ENCODE measurements around the gene HDAC4. TPM values are rescaled to one million over a fixed set of nuclear protein-coding genes. Genes with fewer than 3 reads are reported as not detected.
"Not testable (repeated sequence)": the region's sequence is repeated elsewhere in the genome, so short reads cannot be mapped to it uniquely, and the experiment has no call there.

HDAC4 gene
- total RNA-seq, 1 experiment from 2014 or later, result 11.3 TPM

- Histone ChIP-seq H3K4me3 (no peak overlapping the region), H3K27me3 (no peaks in the 10 kb centered on the region), H3K4me1 (no peaks in the 10 kb centered on the region), H3K27ac (no peak overlapping the region), H3K36me3 (peaks cover 9% of the 10 kb centered on the region; the same call in 1 of the 2 replicates), H3K9me3 (replicated peaks) (peaks cover 6% of the 10 kb centered on the region; the same call in 1 of the 2 replicates)
- DNase-seq, result no peak
These were observed 222.9 kb downstream of the HDAC4 start for GRCh38 chr2:239177908-239178307.

GRCh38 chr2:239177325-239177724 lies 223.5 kb downstream of the HDAC4 start:
- H3K9me3 ChIP-seq (replicated peaks), result peaks cover 6% of the 10 kb centered on the region; the same call in 1 of the 2 replicates
- no peak overlapping the region for H3K27ac ChIP-seq
- H3K4me1 ChIP-seq, result no peaks in the 10 kb centered on the region
- H3K27me3 ChIP-seq, result no peaks in the 10 kb centered on the region
- H3K36me3 ChIP-seq, result peaks cover 9% of the 10 kb centered on the region; the same call in 1 of the 2 replicates
- DNase-seq, result no peak
- H3K4me3 ChIP-seq, result no peak overlapping the region

- H3K4me3 ChIP-seq, H3K27ac ChIP-seq, H3K36me3 ChIP-seq, H3K27me3 ChIP-seq, DNase-seq, H3K4me1 ChIP-seq: not testable (repeated sequence)
- peaks cover 12% of the 10 kb centered on the region for H3K9me3 ChIP-seq (replicated peaks)
These were observed 224.5 kb downstream of the HDAC4 start for GRCh38 chr2:239176138-239176803.

GRCh38 chr2:239175181-239175580 lies 225.6 kb downstream of the HDAC4 start:
- Histone ChIP-seq H3K9me3 (replicated peaks) (peaks cover 13% of the 10 kb centered on the region), H3K4me1 (no peaks in the 10 kb centered on the region)

GRCh38 chr2:239173301-239173700 lies 227.5 kb downstream of the HDAC4 start:
- no peak overlapping the region for H3K27ac ChIP-seq
- no peak for DNase-seq
- peaks cover 12% of the 10 kb centered on the region for H3K36me3 ChIP-seq
- no peaks in the 10 kb centered on the region for H3K4me1 ChIP-seq
- H3K4me3 ChIP-seq, result no peak overlapping the region
- no peaks in the 10 kb centered on the region for H3K27me3 ChIP-seq
- H3K9me3 ChIP-seq (replicated peaks), result peaks cover 16% of the 10 kb centered on the region

More at GRCh38 chr2:239175181-239175580, 225.6 kb downstream of the HDAC4 start:
- Histone ChIP-seq H3K36me3 (peaks cover 9% of the 10 kb centered on the region), H3K27me3 (no peaks in the 10 kb centered on the region), H3K27ac (no peak overlapping the region), H3K4me3 (no peak overlapping the region)
- DNase-seq, result no peak

GRCh38 chr2:239171643-239172042 lies 229.2 kb downstream of the HDAC4 start:
- Histone ChIP-seq H3K4me1 (no peaks in the 10 kb centered on the region), H3K27me3 (no peaks in the 10 kb centered on the region)

GRCh38 chr2:239169311-239170048 lies 231.3 kb downstream of the HDAC4 start:
- no peak overlapping the region for H3K27ac ChIP-seq

More at GRCh38 chr2:239171643-239172042, 229.2 kb downstream of the HDAC4 start:
- no peak for DNase-seq
- Histone ChIP-seq H3K36me3 (peaks cover 12% of the 10 kb centered on the region), H3K4me3 (no peak overlapping the region), H3K9me3 (replicated peaks) (peaks cover 16% of the 10 kb centered on the region), H3K27ac (no peak overlapping the region)

GRCh38 chr2:239168575-239168974 lies 232.2 kb downstream of the HDAC4 start:
- H3K27me3 ChIP-seq, result no peaks in the 10 kb centered on the region
- DNase-seq, result no peak
- no peaks in the 10 kb centered on the region for H3K4me1 ChIP-seq
- no peak overlapping the region for H3K4me3 ChIP-seq
- no peak overlapping the region for H3K27ac ChIP-seq
- peaks cover 5% of the 10 kb centered on the region; the same call in 1 of the 2 replicates for H3K36me3 ChIP-seq
- peaks cover 10% of the 10 kb centered on the region for H3K9me3 ChIP-seq (replicated peaks)

More at GRCh38 chr2:239169311-239170048, 231.3 kb downstream of the HDAC4 start:
- H3K4me3 ChIP-seq, result no peak overlapping the region
- H3K9me3 ChIP-seq (replicated peaks), result peaks cover 16% of the 10 kb centered on the region
- peaks cover 9% of the 10 kb centered on the region for H3K36me3 ChIP-seq
- DNase-seq, result no peak
- H3K4me1 ChIP-seq, result no peaks in the 10 kb centered on the region
- H3K27me3 ChIP-seq, result no peaks in the 10 kb centered on the region

GRCh38 chr2:239167766-239168444 lies 232.9 kb downstream of the HDAC4 start:
- Histone ChIP-seq H3K36me3 (peaks cover 3% of the 10 kb centered on the region; the same call in 1 of the 2 replicates), H3K27ac (no peak overlapping the region), H3K4me1 (no peaks in the 10 kb centered on the region), H3K9me3 (replicated peaks) (peaks cover 10% of the 10 kb centered on the region), H3K4me3 (no peak overlapping the region), H3K27me3 (no peaks in the 10 kb centered on the region)
- no peak for DNase-seq

- H3K4me3 ChIP-seq, result no peak overlapping the region
- peaks cover 2% of the 10 kb centered on the region; the same call in 1 of the 2 replicates for H3K36me3 ChIP-seq
- H3K27ac ChIP-seq, result no peak overlapping the region
- H3K27me3 ChIP-seq, result no peaks in the 10 kb centered on the region
- no peak for DNase-seq
- no peaks in the 10 kb centered on the region for H3K4me1 ChIP-seq
- peaks cover 10% of the 10 kb centered on the region for H3K9me3 ChIP-seq (replicated peaks)
These were observed 233.7 kb downstream of the HDAC4 start for GRCh38 chr2:239167011-239167673.

GRCh38 chr2:239166201-239166834 lies 234.5 kb downstream of the HDAC4 start:
- DNase-seq, result no peak
- Histone ChIP-seq H3K4me1 (no peaks in the 10 kb centered on the region), H3K9me3 (replicated peaks) (peaks cover 4% of the 10 kb centered on the region), H3K27ac (no peak overlapping the region), H3K36me3 (0 out of 2 replicates have a peak, but pooled peaks cover 2% of the 10 kb centered on the region), H3K4me3 (no peak overlapping the region), H3K27me3 (no peaks in the 10 kb centered on the region)

GRCh38 chr2:239165206-239165831 lies 235.5 kb downstream of the HDAC4 start:
- Histone ChIP-seq H3K4me3 (no peak overlapping the region), H3K4me1 (no peaks in the 10 kb centered on the region), H3K27me3 (no peaks in the 10 kb centered on the region), H3K9me3 (replicated peaks) (peaks cover 2% of the 10 kb centered on the region; the same call in 1 of the 2 replicates), H3K36me3 (0 out of 2 replicates have a peak, but pooled peaks cover 2% of the 10 kb centered on the region), H3K27ac (no peak overlapping the region)
- DNase-seq, result no peak

- 0 out of 2 replicates have a peak, but pooled peaks cover 2% of the 10 kb centered on the region for H3K36me3 ChIP-seq
- H3K4me3 ChIP-seq, result no peak overlapping the region
- no peaks in the 10 kb centered on the region for H3K27me3 ChIP-seq
- H3K9me3 ChIP-seq (replicated peaks), result no peaks in the 10 kb centered on the region
- DNase-seq, result no peak
- no peaks in the 10 kb centered on the region for H3K4me1 ChIP-seq
- no peak overlapping the region for H3K27ac ChIP-seq
These were observed 236.4 kb downstream of the HDAC4 start for GRCh38 chr2:239164335-239164871.

Data from SJCRH30 (cell line).